H54 (cell line): ENCODE results near the gene PPCDC.
"Not testable (repeated sequence)": the region's sequence is repeated elsewhere in the genome, so short reads cannot be mapped to it uniquely, and the experiment has no call there.

ENCODE experiments used
- DNase-seq: peaks from one replicate; pipeline ENCODE4 v3.0.0; 2011; ENCODE audit warnings: low spot score, mixed read lengths; ENCODE audit not compliant: insufficient read length
- FAIRE-seq: peaks from 3 replicates; lab custom pipeline; 2011; peaks lifted over from hg19 to GRCh38; lab: Jason Lieb, UNC
- POLR2A ChIP-seq: IDR thresholded peaks from 2 replicates; pipeline ENCODE4 v1.6.1; 2011; ENCODE audit warnings: low read depth, mild to moderate bottlenecking, low read length

The PPCDC gene

DNA sequence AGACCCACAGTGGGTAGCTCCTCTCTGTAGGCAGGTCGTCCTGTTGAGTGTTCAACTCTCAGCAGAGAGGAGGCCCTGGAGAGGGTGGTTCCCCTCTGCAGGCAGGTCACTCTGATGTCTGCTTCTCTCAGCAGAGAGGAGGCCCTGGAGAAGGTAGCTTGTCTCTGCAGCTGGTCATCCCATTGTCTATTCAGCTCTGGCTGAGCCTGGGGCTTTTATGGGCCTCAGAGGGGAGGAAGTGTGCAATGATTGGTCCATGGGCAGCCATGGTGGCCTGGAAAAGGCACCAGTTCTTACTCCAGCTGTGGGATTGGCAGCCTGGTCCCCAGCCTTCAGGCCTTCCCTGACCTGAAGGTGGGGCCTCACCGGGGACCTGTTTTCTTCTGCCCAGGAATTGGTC, 52.9 kb downstream of the PPCDC start:
- no peak for TF ChIP-seq POLR2A
- DNase-seq: no peak
- FAIRE-seq: no peak

DNA sequence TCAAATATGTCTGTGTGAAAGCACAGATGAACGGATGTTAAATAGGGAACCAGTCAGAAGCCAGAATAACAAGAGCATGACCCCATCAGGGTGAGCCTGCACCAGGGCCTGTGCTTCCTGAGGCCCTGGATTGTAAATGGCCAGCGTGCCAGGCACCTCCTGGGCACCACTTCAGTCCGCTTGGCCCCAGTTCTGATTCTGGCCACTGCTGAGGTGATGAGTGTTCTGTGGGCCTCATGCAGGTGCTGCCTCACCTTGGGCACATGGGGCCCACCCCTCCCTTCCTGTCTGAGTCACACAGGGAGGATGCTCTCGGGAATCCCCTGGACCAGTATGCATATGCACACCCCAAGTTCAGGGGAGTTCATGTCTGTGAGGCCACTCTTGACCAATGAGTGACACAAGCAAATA, 54.2 kb downstream of the PPCDC start:
- DNase-seq, FAIRE-seq: not testable (repeated sequence)

DNA sequence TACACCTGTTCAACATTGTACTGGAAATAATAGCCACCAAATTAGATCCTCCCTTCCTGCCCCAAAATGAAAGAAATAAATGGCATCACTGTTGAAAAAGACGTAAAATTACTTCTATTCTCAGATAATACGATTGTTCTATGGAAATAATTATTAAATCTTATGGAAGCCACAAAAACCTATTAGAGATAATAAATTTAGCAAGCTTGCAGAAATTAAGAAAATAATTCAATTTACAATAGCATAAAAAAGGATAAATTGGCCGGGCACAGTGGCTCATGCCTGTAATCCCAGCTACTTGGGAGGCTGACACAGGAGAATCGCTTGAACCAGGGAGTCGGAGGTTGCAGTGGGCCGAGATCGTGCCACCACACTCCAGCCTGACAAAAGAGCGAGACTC, 57.8 kb downstream of the PPCDC start:
- TF ChIP-seq POLR2A: no peak
- DNase-seq (no peak), FAIRE-seq (no peak)

DNA sequence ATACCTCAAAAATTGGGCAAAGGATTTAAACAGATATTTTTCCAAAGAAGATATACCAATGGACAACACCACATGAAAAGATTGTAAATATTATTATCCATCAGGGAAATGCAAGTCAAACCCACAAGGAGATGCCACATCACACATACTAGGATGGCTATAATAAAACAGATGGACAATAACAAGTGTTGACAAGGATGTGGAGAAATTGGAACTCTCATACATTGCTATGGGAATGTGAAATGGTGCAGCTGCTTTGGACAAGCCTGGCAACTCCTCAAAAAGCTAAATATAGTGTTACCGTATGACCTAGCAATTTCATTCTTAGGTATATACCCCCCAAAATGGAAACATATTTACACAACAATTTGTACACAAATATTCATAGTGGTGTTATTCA, 59.3 kb downstream of the PPCDC start:
- FAIRE-seq (no peak), DNase-seq (no peak)
- TF ChIP-seq POLR2A: no peak

DNA sequence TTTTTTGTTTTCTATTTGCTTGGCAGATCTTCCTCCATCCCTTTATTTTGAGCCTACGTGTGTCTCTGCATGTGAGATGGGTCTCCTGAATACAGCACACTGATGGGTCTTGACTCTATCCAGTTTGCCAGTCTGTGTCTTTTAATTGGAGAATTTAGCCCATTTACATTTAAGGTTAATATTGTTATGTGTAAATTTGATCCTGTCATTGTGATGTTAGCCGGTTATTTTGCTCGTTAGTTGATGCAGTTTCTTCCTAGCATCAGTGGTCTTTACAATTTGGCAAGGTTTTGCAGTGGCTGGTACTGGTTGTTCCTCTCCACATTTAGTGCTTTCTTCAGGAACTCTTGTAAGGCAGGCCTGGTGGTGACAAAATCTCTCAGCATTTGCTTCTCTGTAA, 62.3 kb downstream of the PPCDC start:
- DNase-seq, FAIRE-seq: not testable (repeated sequence)

DNA sequence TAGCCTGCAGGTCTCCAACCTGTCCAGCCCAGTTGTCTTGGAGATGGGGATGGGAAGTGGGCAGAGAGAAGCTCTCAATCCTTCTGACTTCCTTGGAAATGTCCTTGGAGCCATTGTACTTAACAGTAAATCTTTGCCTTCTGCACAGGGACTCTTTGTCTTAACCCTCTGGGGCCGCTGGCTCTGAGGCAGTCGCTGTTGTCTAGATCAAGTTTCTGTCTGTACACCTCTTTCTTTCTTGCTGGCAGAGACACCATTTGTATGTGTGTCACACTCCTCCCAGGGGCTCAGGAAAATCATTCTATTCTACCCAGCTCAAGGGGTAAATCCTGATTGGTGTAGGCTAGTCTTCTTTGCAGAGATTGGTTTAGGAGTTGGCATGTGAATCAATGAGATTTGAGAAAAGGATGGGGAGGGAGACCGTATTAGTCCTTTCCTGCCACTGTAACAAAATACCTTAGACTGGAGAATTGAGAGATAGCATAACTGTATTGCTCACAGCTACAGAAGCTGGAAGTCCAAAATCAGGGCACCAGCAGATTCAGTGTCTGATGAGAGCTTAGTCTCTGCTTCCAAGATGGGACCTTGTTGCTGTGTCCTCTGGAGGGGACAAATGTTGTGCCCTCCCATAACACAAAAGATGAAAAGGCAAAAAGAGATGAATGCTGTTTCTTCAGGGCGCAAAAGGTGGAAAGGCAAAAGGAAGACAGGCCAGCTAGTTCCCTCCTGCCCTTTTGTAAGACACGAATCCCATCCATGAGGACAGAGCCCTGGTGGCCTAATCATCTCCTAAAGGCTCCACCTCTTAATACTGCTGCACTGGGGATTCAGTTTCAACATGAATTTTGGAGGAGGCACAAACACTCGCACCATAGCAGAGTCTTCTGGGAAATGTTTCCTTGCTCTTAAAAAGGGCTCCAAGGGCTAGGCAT, 66.3 kb downstream of the PPCDC start:
- DNase-seq (no peak), FAIRE-seq (no peak)
- TF ChIP-seq POLR2A: no peak

DNA sequence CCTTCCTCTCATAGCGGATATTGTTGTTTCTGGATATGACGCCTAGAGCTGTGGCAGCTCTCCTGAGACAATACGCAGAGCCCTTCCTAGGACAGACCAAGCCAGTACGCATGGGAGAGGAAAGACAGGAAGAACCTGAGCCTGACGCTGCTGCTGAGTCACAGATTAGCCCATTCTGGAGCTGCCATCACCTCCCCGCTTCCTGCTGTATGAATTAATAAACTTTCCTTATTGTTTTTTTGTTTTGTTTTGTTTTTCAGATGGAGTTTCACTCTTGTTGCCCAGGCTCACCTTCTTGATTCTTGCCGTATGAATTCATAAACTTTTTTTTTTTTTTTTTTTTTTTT, 67.0 kb downstream of the PPCDC start:
- FAIRE-seq (no peak), DNase-seq (no peak)
- no peak for TF ChIP-seq POLR2A

DNA sequence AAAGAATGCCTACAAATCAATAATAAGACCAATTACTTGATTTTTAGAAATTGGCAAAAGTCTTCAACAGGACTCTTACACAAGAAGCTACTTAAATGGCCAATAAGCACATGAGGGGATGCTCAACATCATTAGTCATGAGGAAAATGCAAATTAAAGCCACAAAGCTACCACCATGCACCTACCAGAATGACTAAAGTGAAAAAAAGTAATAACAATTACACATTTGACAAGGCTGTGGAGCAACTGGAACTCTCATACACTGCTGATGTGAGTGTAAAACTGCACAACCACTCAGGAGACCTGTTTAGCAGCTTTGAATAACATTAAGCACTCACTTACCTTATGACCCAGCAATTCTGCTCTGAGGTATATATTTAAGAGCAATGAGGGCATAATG, 68.4 kb downstream of the PPCDC start:
- FAIRE-seq (no peak), DNase-seq (no peak)
- no peak for TF ChIP-seq POLR2A

DNA sequence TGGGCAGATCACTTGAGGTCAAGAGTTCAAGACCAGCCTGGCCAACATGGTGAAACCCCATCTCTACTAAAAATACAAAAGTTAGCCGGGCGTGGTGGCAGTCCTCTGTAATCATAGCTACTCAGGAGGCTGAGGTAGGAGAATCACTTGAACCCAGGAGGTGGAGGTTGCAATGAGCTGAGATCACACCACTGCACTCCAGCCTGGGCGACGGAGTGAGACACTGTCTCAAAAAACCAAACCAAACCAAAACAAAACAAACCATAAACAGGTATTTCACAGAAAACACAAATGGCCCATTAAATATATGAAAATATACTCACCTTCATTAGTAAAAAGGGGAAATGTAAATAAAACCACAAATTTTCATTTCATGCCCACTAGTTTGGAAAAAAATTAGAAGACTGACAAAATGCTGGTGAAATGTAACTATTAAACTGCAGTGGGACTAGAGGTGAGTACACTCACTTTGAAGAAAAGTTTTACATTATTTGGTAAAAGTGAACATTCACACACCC, 71.6 kb downstream of the PPCDC start:
- not testable (repeated sequence) for FAIRE-seq, DNase-seq

DNA sequence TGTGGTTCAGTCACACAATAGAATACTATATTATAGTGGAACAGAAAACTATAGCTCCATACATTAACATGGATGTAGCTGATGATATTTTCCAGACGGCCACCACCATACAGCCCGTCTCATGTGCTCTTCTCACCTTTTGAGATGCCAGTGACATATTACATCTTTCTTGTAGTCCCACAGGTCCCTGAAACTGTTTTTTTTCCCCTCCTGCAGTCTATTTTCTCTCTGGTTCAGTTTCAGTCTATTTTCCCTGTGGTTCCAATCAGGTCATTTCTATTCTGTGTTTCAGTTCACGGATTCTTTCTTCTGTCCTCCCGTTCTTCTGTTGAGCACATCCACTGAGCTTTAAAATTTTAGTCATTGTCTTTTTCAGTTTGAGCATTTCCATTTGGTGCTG, 72.2 kb downstream of the PPCDC start:
- no peak for TF ChIP-seq POLR2A
- FAIRE-seq: no peak
- no peak for DNase-seq

DNA sequence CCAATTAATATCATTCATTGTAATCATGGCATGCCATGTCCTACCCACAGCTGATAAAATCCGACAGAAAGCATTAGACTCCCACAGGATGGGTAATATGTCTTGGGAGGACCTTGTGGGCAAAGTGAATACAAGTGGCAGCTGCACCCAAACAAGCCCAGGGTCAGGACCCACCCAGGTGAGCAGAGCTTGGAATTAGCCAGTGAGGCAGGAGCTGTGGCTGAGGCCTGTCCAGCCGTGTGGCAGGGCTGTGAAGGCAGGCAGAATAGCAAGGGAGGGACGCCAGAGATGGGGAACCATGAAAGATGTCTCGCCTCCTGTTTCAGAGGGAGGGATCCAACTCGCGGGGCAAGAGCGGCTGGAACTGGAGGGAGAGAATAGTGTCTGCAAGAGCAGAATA, 74.5 kb downstream of the PPCDC start:
- DNase-seq (no peak), FAIRE-seq (no peak)
- TF ChIP-seq POLR2A: no peak

DNA sequence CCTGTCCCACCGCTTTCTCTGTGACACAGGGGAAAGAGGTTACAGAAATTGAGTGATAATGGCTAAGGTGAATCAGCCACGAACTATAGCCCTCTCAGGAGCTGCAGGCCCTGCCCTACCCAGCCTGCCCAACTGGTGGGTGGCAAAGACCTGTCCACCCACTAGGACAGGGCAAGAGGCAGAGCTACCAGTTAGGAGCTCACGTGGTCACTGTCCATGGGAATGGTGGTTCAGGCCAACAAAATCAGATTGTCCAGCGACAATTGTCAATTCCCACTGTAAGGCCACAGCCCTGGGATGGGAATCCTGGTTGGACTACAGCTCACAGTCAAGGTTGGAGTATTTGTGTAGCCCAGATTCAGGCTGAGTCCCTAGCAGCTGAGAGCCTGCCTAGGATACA, 75.0 kb downstream of the PPCDC start:
- no peak for DNase-seq
- FAIRE-seq: no peak
- no peak for TF ChIP-seq POLR2A
